ENCODE results near the gene MGME1.
"Not testable (repeated sequence)": the region's sequence is repeated elsewhere in the genome, so short reads cannot be mapped to it uniquely, and the experiment has no call there.

Gene MGME1

DNA sequence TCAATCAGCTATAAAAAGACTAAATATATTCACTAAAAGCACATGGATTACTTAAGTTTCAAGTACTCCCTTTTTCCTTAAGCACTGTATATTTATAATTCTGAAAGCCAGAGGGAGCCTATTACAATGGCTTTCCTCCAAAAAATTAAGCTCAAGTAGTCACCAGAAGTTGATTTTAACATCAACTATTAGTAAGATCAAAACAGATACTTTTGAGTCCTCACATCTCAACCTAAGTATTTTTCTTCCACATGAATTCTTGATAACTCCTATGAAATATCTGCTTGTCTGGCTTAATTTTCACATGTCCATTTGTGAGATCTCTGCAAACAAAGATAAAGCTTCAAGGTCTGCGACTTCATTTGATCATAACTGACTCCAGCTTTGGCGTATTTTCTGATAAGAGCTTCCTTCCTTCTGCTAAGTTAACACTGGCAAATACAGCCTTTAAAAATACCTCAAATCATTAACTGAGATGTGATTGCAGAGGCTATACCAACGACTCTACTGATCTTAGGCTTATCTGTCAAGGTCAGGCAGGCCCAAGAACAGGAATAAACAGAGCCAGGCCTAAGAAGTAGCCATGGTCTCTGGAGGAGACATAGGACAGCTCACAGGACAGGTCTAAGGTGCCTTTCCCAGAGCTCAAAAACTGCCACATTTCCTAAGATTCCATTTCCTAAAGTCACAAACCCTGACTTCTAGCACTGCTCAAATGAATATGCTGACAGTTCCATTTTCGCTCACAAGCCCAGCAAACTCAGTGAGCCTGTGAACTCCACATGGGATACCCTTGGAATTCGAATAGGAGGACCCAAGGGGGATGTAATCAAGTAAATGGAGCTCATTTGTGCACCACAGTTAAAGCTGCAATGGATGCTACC is 10.2 kb upstream of the MGME1 start:
- TF ChIP-seq, protein P1, sequence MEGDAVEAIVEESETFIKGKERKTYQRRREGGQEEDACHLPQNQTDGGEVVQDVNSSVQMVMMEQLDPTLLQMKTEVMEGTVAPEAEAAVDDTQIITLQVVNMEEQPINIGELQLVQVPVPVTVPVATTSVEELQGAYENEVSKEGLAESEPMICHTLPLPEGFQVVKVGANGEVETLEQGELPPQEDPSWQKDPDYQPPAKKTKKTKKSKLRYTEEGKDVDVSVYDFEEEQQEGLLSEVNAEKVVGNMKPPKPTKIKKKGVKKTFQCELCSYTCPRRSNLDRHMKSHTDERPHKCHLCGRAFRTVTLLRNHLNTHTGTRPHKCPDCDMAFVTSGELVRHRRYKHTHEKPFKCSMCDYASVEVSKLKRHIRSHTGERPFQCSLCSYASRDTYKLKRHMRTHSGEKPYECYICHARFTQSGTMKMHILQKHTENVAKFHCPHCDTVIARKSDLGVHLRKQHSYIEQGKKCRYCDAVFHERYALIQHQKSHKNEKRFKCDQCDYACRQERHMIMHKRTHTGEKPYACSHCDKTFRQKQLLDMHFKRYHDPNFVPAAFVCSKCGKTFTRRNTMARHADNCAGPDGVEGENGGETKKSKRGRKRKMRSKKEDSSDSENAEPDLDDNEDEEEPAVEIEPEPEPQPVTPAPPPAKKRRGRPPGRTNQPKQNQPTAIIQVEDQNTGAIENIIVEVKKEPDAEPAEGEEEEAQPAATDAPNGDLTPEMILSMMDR (IDR thresholded peaks at IDR 0.05; ENCODE audit: low read depth, low read length, missing control alignments), result no peak
- DNase-seq (ENCODE audit: extremely low read depth, low read depth), result no peak
- H3K4me3 ChIP-seq (replicated peaks; ENCODE audit: low read depth, low read length), result no peak overlapping the region

DNA sequence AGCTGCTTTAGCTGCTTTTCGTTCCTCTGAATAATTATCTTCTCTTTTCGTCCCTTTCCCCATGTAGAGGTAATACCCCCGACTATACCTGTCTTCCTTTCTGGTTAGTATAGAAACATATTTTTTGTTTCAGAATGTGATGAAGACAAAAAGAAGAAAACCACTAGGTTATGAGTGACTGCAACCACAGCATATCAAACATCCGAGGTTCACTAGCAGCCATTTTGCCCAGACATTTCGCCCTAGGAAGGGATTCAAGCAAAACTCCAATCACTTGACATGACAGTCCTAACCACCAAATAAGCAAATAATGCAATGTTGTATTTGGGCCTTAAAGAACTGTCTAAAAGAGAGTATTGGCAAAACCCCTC is 9.6 kb upstream of the MGME1 start:
- no peak overlapping the region for H3K4me3 ChIP-seq (replicated peaks; ENCODE audit: low read depth, low read length)
- TF ChIP-seq, protein P1 (IDR thresholded peaks at IDR 0.05; ENCODE audit: low read depth, low read length, missing control alignments), result no peak
- no peak for DNase-seq (ENCODE audit: extremely low read depth, low read depth)

DNA sequence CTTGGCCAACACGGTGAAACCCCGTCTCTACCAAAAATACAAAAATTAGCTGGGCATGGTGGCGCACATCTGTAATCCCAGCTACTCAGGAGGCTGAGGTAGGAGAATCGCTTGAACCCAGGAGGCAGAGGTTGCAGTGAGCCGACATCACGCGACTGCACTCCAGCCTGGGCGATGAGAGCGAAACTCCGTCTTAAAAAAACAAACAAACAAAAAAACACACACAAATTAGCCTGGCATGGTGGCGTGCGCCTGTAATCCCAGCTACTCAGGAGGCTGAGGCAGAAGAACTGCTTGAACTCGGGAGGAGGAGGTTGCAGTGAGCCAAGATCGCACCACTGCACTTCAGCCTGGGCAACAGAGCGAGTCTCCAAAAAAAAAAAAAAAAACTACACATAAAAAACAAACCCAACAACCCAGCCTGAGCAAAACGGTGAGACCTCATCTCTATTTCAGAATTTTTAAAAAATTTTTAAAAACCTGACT is 8.4 kb upstream of the MGME1 start:
- DNase-seq (ENCODE audit: extremely low read depth, low read depth), result not testable (repeated sequence)
- H3K4me3 ChIP-seq (replicated peaks; ENCODE audit: low read depth, low read length), result peak overlapping the region; percentile 26; the same call in 1 of the 2 replicates

DNA sequence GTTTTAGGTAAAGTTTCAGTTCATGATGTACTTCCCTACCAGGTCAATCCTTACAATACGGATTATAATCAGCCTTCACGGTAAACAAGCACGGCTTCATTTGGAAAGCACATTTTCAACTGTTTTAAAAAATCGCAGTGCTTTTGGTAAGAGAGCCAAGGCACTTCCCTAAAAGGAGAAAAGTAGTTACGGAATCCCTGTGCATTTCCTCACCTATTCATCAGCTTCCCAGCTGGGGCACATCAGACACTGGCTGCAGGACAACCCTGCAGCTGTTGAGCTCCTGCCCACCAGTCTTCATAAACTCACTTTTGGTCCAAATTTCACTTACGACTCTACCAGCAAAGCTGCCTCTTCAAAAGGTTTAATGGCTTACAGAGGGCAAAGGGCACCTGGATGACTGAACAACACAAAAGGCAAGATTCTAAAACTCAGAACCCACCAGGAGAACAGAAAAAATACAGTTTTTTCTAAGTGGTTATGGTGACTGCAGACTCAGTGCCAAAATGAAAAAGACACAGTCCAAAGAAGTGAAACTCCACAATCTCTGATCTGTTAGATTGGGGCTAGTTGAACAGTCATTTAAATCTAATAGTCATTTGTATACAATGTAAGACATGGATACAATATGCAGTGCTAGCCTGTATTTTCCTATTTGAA is 7.8 kb upstream of the MGME1 start:
- no peak for DNase-seq (ENCODE audit: extremely low read depth, low read depth)
- TF ChIP-seq, protein P1 (IDR thresholded peaks at IDR 0.05; ENCODE audit: low read depth, low read length, missing control alignments), result no peak
- H3K4me3 ChIP-seq (replicated peaks; ENCODE audit: low read depth, low read length), result peak overlapping the region; percentile 26

DNA sequence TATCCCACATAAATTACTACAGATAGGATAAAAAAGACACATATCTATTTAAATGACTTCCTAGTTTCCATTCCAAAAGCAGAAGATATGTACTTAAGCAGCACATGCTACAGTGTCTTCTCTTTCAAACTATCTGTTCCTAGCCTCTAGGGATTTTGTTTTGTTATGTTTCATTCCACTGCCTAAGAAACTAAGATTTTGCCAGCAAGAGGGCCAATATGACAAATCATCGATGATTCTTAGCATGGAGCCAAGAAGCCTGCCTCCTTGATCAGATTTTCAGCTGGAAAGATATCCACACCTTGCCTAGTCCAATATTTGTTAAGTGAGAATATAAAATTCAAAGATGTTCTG is 7.3 kb upstream of the MGME1 start:
- TF ChIP-seq, protein P1 (IDR thresholded peaks at IDR 0.05; ENCODE audit: low read depth, low read length, missing control alignments), result no peak
- peak overlapping the region; percentile 26; the same call in 1 of the 2 replicates for H3K4me3 ChIP-seq (replicated peaks; ENCODE audit: low read depth, low read length)
- DNase-seq (ENCODE audit: extremely low read depth, low read depth), result no peak

DNA sequence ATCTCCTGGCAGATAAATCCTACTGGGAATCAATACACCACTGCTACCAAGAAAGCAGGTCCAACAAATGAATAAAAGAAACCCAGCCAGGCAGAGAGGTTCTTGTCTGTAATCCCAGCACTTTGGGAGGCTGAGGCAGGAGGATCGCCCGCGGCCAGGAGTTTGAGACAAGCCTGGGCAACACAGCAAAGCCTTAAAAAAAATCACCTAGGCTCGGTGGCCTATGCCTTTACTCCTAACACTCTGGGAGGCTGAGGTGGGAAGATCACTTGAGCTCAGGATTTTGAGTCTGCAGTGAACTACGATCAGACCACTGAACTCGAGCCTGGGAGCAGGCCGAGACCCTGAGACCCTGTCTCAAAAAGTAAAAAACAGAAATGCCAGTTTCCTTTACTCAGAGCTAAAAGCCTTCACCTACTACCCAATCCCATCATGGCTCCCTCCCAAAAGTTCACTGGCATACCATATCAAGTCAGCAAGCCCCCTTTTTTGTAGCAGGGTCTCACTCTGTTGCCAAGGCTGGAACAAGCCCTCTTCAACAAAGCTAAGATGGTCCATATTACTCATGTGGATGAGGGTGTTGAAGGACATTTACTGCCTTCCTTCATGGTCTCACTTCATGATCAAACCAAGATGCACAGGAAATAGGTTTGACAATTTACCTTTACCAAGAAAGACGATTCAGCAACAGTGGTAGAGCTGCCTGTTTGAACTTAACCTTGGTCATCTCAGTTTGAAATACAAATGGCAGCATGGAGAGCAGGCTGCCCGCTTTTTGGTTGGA is 5.5 kb upstream of the MGME1 start:
- TF ChIP-seq, protein P1 (IDR thresholded peaks at IDR 0.05; ENCODE audit: low read depth, low read length, missing control alignments), result no peak
- no peak for DNase-seq (ENCODE audit: extremely low read depth, low read depth)
- peak overlapping the region; percentile 86 for H3K4me3 ChIP-seq (replicated peaks; ENCODE audit: low read depth, low read length)

DNA sequence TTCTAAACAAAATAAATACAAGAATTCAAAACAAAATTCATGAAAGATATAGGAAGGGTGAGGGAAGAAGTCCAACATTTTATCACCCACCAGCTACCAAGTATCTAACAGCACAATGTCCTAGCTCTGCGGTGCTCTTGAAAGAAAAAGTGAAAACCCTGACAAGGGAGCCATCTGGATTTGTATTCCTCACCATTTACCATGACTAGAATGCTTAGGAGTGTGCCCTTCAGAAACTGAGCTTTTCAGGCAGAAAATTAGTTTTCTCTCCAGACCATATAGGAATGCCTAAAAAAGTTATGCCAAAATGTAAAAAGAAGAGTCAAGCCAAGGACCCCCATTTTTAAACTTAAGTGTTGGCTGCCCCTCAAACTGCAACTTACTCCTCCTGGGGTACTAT is 4.7 kb upstream of the MGME1 start:
- TF ChIP-seq, protein P1 (IDR thresholded peaks at IDR 0.05; ENCODE audit: low read depth, low read length, missing control alignments), result no peak
- peak overlapping the region; percentile 86 for H3K4me3 ChIP-seq (replicated peaks; ENCODE audit: low read depth, low read length)
- no peak for DNase-seq (ENCODE audit: extremely low read depth, low read depth)

Measured in HFF-Myc (cell line).